ENCODE measurements around the gene OR6M1.

GRCh38 chr11:123838659-123839058, 32.5 kb upstream of the OR6M1 start:
- TF ChIP-seq CTCF (IDR thresholded peaks at IDR 0.05), result no peak
- no peak for TF ChIP-seq POLR2AphosphoS5 (IDR thresholded peaks at IDR 0.05)
